ENCODE measurements around the gene PTPRN2.
"Not testable (repeated sequence)": the region's sequence is repeated elsewhere in the genome, so short reads cannot be mapped to it uniquely, and the experiment has no call there.

Gene PTPRN2

DNA sequence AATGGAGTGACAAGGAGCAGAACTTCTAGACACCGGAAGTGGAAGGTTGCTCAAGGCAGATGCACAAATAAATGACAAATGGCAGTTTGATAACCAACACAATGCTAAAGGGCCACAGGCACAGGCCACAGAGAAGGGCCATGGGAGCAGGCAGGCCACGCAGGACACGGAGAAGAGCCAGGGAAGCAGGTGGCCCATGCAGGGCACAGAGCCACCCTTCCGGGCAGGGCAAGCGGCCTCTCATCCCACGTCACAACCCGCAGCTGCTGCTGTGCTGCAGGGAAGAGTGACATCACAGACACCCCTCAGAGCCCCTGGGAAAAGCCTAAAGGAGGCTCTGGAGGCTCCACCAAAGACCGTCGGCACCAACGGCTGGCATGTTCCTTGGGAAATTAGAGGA is 328.5 kb downstream of the PTPRN2 start:
- no peak for DNase-seq
- intact Hi-C loops (cut with DNase I) = no loop called here

DNA sequence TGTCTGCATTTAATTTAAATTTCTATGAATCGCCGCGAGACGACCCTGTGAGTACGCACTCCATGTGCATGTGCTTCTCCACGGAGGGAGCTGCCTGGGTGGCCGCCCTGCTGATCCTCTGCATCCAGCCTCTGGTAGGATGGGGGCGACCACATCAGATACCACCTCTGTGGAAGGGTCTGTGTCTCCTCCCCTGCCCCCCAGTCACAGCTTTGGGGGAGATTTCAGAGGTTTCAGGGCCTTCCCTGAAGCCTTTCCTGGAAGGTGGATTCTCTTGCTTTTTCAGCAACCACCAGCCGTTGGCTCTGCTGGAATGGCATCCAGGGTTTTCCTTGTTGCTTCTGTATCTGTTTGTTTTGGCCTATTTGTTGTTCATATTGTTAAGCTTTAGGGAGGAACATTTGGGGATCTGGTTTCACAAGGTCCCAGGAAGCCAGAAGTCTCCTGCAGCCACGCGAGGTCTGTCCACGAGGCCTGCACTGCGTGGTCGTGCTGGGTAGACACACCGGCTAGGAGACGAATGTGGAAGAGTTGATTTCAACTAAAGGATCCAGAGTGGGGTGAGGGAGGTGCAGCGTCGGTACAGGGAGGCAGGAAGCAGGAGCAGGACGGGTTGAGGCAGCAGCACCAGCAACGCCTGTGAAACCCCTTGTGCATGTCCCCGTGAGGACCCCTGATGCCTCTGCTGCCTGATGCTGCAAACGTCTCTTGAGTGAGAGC is 329.1 kb downstream of the PTPRN2 start:
- DNase-seq = peak in 2 of 42 donors; percentile 5 to 14
- intact Hi-C loops (cut with DNase I) = no loop called here

- intact Hi-C loops (cut with DNase I) = no loop called here
- DNase-seq = peak in 31 of 42 donors; percentile 18 to 79 (median 44)
These were observed 329.9 kb downstream of the PTPRN2 start for GRCh38 chr7:158257516-158258410.

- intact Hi-C loops (cut with DNase I) = no loop called here
- peak in 7 of 42 donors; percentile 2 to 33 (median 16) for DNase-seq
These were observed 330.6 kb downstream of the PTPRN2 start for GRCh38 chr7:158257001-158257400.

GRCh38 chr7:158256091-158256816 is 331.4 kb downstream of the PTPRN2 start:
- DNase-seq = peak in 14 of 42 donors; percentile 2 to 25 (median 10)
- intact Hi-C loops (cut with DNase I) = no loop called here

DNA sequence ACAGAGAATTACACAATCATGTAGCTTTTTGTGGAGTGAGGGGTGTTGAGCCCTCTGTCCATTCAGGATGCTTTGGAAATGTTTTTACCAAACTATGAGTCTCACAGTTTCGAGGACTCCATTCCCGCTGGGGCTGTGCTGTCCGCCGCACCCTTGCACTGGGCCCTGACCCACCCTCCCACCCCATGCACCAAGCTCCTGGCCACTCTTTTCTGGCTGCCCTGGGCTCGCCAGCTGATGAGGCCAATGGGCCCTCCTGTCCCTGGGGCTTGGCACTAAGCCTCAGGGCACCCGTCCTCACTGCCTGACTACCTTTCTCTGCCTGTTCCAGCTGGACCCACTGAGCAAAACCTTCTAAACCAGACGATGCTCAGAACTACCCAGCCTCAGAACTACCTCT is 332.1 kb downstream of the PTPRN2 start:
- intact Hi-C loops (cut with DNase I) = no loop called here
- peak in 3 of 42 donors; percentile 2 to 9 (median 2) for DNase-seq

DNA sequence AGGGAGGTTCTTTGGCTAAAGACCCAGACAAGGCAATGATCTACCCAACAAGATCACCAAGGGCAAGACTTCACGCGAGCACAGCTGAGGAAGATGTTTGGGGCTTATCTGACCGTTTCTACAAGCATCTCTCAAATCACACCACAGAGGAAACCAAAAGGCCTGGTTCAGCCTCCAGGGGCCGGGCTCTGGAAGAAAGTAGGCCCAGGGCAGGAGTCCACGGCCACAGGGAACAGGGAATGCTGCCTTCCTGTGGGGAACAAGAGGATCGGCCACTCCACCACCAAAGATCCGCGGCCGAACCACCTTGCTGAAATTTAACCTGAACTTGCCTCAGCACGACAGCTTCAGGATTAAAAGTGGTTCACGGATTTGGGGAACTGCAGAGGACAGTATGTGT is 332.5 kb downstream of the PTPRN2 start:
- intact Hi-C loops (cut with DNase I) = no loop called here
- peak in 12 of 42 donors; percentile 0 to 34 (median 8) for DNase-seq

- intact Hi-C loops (cut with DNase I) = not testable (repeated sequence)
- peak in 1 of 42 donors; percentile 7 for DNase-seq
These were observed 334.0 kb downstream of the PTPRN2 start for GRCh38 chr7:158253670-158254045.

- DNase-seq = peak in 11 of 42 donors; percentile 4 to 35 (median 12)
- intact Hi-C loops (cut with DNase I) = no loop called here
These were observed 334.6 kb downstream of the PTPRN2 start for GRCh38 chr7:158252837-158253669.

DNA sequence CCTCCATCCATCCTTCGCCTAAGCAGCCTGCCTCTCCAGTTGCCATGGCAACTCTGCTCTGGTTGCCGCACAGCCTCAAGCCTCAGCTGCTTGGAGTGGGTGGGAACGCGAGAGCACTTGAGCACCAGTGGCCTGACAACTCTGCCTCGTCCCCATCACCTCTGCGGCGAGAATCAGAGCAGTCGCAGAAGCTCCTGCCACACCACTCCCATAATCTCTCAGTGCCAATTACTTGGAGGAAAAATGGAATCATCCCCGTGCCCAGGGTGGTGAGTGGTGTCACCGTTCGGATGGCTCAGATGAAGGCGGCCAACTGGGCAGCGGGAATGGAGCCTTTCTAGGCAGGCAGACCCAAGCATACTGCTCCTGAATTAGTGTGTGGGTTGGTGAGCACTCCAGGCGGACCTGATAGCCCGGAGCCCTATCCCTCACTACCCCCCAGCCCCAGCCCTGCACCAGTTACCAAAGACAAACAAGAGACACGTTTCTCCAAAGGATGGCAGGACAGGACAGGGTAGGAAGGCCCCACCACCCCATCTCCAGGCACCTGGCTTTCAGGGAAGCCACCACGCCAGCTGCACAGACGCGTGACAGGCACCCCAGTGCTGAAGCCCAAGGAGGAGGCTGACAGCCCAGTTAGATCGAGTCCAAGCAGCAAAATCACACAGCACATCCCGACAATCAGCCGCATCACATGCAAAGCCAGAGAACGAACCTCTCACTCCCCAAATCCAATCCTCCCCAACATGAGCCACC is 335.4 kb downstream of the PTPRN2 start:
- DNase-seq = peak; percentile 31 to 91 (median 72)
- intact Hi-C loops (cut with DNase I) = no loop called here

DNA sequence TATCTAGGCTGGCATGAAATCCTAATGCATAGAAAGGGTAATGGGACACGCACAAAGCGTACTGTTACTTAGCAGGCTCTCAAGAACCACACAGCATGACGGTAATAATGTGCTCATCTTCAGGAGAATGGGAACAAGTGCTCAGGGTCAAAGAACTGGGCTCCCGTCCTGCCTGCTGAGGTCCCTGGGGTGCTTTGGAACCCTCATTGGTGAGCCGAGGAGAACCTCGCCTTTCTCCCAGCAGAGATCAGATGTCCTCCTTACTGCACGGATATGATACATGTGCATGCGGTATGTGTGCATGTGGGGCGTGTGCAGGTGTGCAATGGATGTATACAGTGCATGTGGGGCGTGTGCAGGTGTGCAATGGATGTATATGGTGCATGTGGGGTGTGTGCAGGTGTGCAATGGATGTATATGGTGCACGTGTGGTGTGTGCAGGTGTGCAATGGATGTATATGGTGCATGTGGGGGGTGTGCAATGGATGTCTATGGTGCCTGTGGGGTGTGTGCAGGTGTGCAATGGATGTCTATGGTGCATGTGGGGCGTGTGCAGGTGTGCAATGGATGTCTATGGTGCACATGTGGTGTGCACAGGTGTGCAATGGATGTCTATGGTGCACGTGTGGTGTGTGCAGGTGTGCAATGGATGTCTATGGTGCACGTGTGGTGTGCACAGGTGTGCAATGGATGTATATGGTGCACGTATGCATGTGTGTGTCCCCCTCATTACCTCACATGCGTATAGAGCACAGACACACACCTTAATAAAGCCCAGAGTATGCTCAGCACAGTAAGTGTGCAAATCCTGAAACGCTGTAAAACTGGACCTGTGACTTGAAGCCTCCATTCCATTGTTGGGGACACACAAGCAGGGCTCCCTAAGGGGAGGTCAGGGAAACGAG is 336.3 kb downstream of the PTPRN2 start:
- peak in 8 of 42 donors; percentile 3 to 27 (median 4) for DNase-seq
- intact Hi-C loops (cut with DNase I) = no loop called here

- DNase-seq = peak in 9 of 42 donors; percentile 3 to 38 (median 14)
- intact Hi-C loops (cut with DNase I) = no loop called here
These were observed 337.9 kb downstream of the PTPRN2 start for GRCh38 chr7:158249692-158250091.

DNA sequence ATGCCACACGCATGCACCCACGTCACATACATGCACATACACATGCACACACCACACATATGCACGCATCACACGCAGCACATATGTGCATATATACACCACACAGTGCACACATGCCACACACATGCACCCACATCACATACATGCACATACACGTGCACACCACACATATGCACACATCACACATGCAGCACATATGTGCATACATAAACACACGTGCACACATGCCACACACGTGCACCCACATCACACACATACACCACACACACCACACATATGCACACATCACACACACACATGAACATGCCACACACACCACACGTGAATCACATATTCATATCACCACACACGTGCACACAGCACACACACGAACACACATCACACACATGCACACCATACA is 338.8 kb downstream of the PTPRN2 start:
- DNase-seq = peak in 4 of 42 donors; percentile 3 to 34 (median 6)
- intact Hi-C loops (cut with DNase I) = no loop called here

- intact Hi-C loops (cut with DNase I) = no loop called here
- peak in 4 of 42 donors; percentile 6 to 31 (median 16) for DNase-seq
These were observed 339.7 kb downstream of the PTPRN2 start for GRCh38 chr7:158247758-158248487.

- DNase-seq = peak in 6 of 42 donors; percentile 3 to 31 (median 24)
- intact Hi-C loops (cut with DNase I) = no loop called here
These were observed 340.5 kb downstream of the PTPRN2 start for GRCh38 chr7:158246960-158247673.

Data from head of caudate nucleus (tissue), 42 donors.